HepG2 (cell line): Measurements from ENCODE around the gene JUND. TPM values are rescaled to one million over a fixed set of nuclear protein-coding genes. Genes with fewer than 3 reads are reported as not detected.
A peak's percentile ranks its signal among the peaks of the same experiment; 100 is the strongest.

Experiments used
- BATF2 ChIP-seq: sonication (generic); formaldehyde crosslinking; IDR thresholded peaks from 2 replicates; pipeline ENCODE4 v1.8.0; 2022; ENCODE audit warnings: mild to moderate bottlenecking, missing genetic modification reagents, moderate library complexity
- POLR2G ChIP-seq: fragments of 200-400 bp; formaldehyde crosslinking; IDR thresholded peaks from 2 replicates; pipeline ENCODE4 v1.6.1; 2018; ENCODE audit warnings: mild to moderate bottlenecking, low read depth, low read length, moderate library complexity
- ZHX2 ChIP-seq, 2 experiments: sonication (generic) in 1 of 2; formaldehyde crosslinking in 1 of 2; IDR thresholded peaks; 2 replicates each; pipeline versions ENCODE4 v1.6.1 to v1.9.0; 2014 to 2022; ENCODE audit warnings: antibody characterized with exemption in 1 of 2, borderline replicate concordance in 1 of 2, inconsistent platforms in 1 of 2, low read depth in 1 of 2, missing genetic modification reagents in 1 of 2
- polyA plus RNA-seq, 8 experiments: library from polyadenylated mRNA; depleted of rRNA in 3 of 8; stranded (reverse) in 7 of 8; unstranded in 1 of 8; fragments of >200 nt; fragmentation: Illumina TruSeq in 4 of 8; extraction: Trizol in 4 of 8; gene quantifications; 2 replicates each; pipeline versions ENCODE4 v1.2.1 to v1.2.3, GENCODE V29; 2011 to 2016; ENCODE audit warnings: low read depth in 4 of 8, missing spikeins in 1 of 8, mixed read lengths in 1 of 8; ENCODE audit not compliant: insufficient read depth in 1 of 8
- total RNA-seq, 5 experiments: library from RNA; depleted of rRNA; stranded (reverse); fragments of >200 nt; fragmentation: Illumina TruSeq; extraction: Trizol; gene quantifications; 2 replicates each; pipeline ENCODE4 v1.2.3, GENCODE V29; 2016; ENCODE audit warnings: low read depth in 1 of 5

The JUND gene
- total and polyA plus RNA-seq, 2 of the 13 experiments (the other 11 are each of a cell fraction or from before 2014, with no cell fraction given): 41.2 to 59.8 TPM

- TF ChIP-seq ZHX2 (IDR thresholded peaks at IDR 0.05; ENCODE audit: low read depth): no peak
- no peak for TF ChIP-seq ZHX2 (CRISPR knock-in tag; IDR thresholded peaks at IDR 0.05; ENCODE audit: borderline replicate concordance)
- peak; percentile 6; the same call in 1 of the 2 replicates for TF ChIP-seq POLR2G
- TF ChIP-seq BATF2 (CRISPR knock-in tag): no peak
These were observed 28.9 kb upstream of the JUND start (continued) for GRCh38 chr19:18310118-18310909.
